ENCODE measurements around the gene NAB1.

DNA sequence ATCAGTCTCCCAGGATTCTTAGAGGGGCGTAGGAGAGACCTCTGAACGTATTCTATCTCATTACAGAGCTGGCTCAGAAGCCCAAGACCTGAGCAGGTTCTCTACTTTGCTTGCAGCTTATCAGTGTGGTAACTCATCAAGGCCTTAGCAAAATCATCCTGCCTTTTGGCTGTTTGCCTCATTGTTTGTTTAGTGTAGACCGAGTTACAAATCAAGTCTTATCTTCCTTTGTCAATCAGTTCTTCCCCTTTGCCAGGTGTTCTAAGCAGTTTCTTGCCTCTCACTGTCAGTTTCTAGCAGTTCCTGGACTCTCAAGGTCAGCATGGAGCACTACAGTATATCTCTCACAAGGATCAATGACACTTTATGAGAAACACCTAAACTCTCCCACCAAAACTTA is 30.9 kb upstream of the NAB1 start:
- TF ChIP-seq, protein P1, sequence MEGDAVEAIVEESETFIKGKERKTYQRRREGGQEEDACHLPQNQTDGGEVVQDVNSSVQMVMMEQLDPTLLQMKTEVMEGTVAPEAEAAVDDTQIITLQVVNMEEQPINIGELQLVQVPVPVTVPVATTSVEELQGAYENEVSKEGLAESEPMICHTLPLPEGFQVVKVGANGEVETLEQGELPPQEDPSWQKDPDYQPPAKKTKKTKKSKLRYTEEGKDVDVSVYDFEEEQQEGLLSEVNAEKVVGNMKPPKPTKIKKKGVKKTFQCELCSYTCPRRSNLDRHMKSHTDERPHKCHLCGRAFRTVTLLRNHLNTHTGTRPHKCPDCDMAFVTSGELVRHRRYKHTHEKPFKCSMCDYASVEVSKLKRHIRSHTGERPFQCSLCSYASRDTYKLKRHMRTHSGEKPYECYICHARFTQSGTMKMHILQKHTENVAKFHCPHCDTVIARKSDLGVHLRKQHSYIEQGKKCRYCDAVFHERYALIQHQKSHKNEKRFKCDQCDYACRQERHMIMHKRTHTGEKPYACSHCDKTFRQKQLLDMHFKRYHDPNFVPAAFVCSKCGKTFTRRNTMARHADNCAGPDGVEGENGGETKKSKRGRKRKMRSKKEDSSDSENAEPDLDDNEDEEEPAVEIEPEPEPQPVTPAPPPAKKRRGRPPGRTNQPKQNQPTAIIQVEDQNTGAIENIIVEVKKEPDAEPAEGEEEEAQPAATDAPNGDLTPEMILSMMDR (IDR thresholded peaks at IDR 0.05): no peak
- no peak for TF ChIP-seq ZFX (IDR thresholded peaks at IDR 0.05; ENCODE audit: borderline replicate concordance)

Data from 22Rv1 (cell line).